Stomach (tissue), 19 donors: ENCODE data around the gene NPTX2. TPM values are rescaled to one million over a fixed set of nuclear protein-coding genes. Genes with fewer than 3 reads are reported as not detected.

ENCODE experiments used
- DNase-seq, 2 donors: peaks; one replicate each; pipeline versions ENCODE4 v3.0.0 to v3.0.0-alpha.2; 2013 to 2019
- H3K27ac ChIP-seq, 5 donors: fragments of 200-600 bp in 4 of 5; sonication (generic) in 4 of 5; one replicate each; pipeline ENCODE4 v1.5.1; 2013 to 2019; ENCODE audit warnings: mild to moderate bottlenecking in 1 of 5, moderate library complexity in 1 of 5
- H3K27me3 ChIP-seq, 3 donors: fragments of 200-600 bp; sonication (generic); one replicate each; pipeline ENCODE4 v1.5.1; 2017 to 2019; ENCODE audit warnings: mixed run types in 1 of 3
- H3K36me3 ChIP-seq, 4 donors: fragments of 200-600 bp; sonication (generic); 1 replicate in 3 of 4; 2 replicates in 1 of 4; pipeline ENCODE4 v1.5.1; 2016 to 2019
- H3K4me1 ChIP-seq, 4 donors: fragments of 200-600 bp; sonication (generic); one replicate each; pipeline ENCODE4 v1.5.1; 2016 to 2019
- H3K4me3 ChIP-seq, 4 donors: fragments of 200-600 bp; sonication (generic) in 3 of 4; one replicate each; pipeline ENCODE4 v1.5.1; 2016 to 2019; ENCODE audit warnings: mild to moderate bottlenecking in 1 of 4
- H3K9me3 ChIP-seq, 4 donors: fragments of 200-600 bp; sonication (generic); one replicate each; pipeline ENCODE4 v1.5.1; 2016 to 2019
- CTCF ChIP-seq, 7 experiments: fragments of 450-650 bp in 4 of 7; fragments of 200-600 bp in 3 of 7; sonication (generic) in 3 of 7; IDR thresholded peaks; one replicate each; pipeline ENCODE4 v1.5.1; 2016 to 2019; ENCODE audit warnings: antibody characterized with exemption in 7 of 7, control low read depth in 2 of 7, mild to moderate bottlenecking in 1 of 7
- EP300 ChIP-seq: sonication (generic); formaldehyde crosslinking; IDR thresholded peaks from one replicate; pipeline ENCODE4 v1.6.1; 2017; ENCODE audit warnings: antibody characterized with exemption
- POLR2A ChIP-seq, 4 donors: fragments of 450-650 bp; IDR thresholded peaks; one replicate each; pipeline ENCODE4 v1.6.1; 2016; ENCODE audit warnings: antibody characterized with exemption in 4 of 4, control low read depth in 2 of 4, mild to moderate bottlenecking in 1 of 4, moderate library complexity in 1 of 4
- POLR2AphosphoS5 ChIP-seq, 3 donors: sonication (generic); formaldehyde crosslinking; IDR thresholded peaks; one replicate each; pipeline ENCODE4 v1.6.1; 2016; ENCODE audit warnings: antibody characterized with exemption in 3 of 3
- WGBS, 5 donors: extraction: QIAGEN DNeasy Blood & Tissue Kit in 3 of 5; methylation state at CpG; one replicate each; pipeline versions ENCODE4 v1.1.5 to v1.1.7; 2013 to 2018; 5-methylcytosine and 5-hydroxymethylcytosine counted together
- intact Hi-C: fragments of 100-400 bp; cut with DNase I; formaldehyde crosslinking; loops from one replicate; pipeline ENCODE4 v1.15.1; 2023; ENCODE audit warnings: low total_unique reads
- long read RNA-seq, 10 donors: transcript quantifications; one replicate each; lab custom pipeline, GENCODE V29; 2026
- polyA plus RNA-seq, 3 donors: library from polyadenylated mRNA; stranded (reverse); fragments of 200-250 nt; gene quantifications; one replicate each; pipeline ENCODE4 v1.2.3, GENCODE V29; 2013
- total RNA-seq, 5 donors: library from RNA; depleted of rRNA; stranded (reverse); fragments of >200 nt; gene quantifications; one replicate each; pipeline versions ENCODE4 v1.1.0 to v1.2.3, GENCODE V29; 2014 to 2016
- donor health status: healthy with polysubstance abuse.
- donor health status: Bipolar disorder and iron deficiency.
- donor health status: healthy.

Gene NPTX2
- 10 to 100 TPM in 2 of 5 donors, 1 to 10 TPM in 3; 1.4 to 12.1 (median 4.8) TPM for total RNA-seq
- polyA plus RNA-seq: 1 to 10 TPM in 2 of 3 donors, under 1 TPM in 1; 0.62 to 4.5 (median 3.2) TPM
- long read RNA-seq, donor 1: 0 reads
- long read RNA-seq, donor 2: 0 reads
- long read RNA-seq, donor 3: 0 reads
- long read RNA-seq, donor 4: 0 reads
- long read RNA-seq, donor 5, partial matches to known transcripts: 0 of 1 reads
- long read RNA-seq, donor 5, other reads (novel, unspliced or antisense): 0 of 1 reads
- long read RNA-seq, donor 6, partial matches to known transcripts: 0 of 2 reads
- long read RNA-seq, donor 6, other reads (novel, unspliced or antisense): 0 of 2 reads
- long read RNA-seq, donor 7, partial matches to known transcripts: 6 of 7 reads
- long read RNA-seq, donor 7, other reads (novel, unspliced or antisense): 0 of 7 reads
- long read RNA-seq, donor 8: 0 reads
- long read RNA-seq, donor 9: 0 reads
- long read RNA-seq, donor 10: 0 reads

- peak in 1 of 3 donors; percentile 59 for TF ChIP-seq POLR2AphosphoS5 (IDR thresholded peaks at IDR 0.05)
- peak in 2 of 7 experiments; percentile 7 to 14 for TF ChIP-seq CTCF (IDR thresholded peaks at IDR 0.05)
- TF ChIP-seq POLR2A (IDR thresholded peaks at IDR 0.05): no peak
- TF ChIP-seq EP300: no peak
- Histone ChIP-seq H3K27ac (peak within 1 kb of the TSS in 2 of 5 donors; percentile 23 to 54), H3K9me3 (no peaks in the 10 kb centered on the region), H3K4me1 (peaks cover 15 to 39% (median 28%) of the 10 kb centered on the region in 4 donors), H3K36me3 (no peaks in the 10 kb centered on the region), H3K27me3 (peaks cover 9 to 85% (median 55%) of the 10 kb centered on the region in 3 donors), H3K4me3 (peak within 1 kb of the TSS; percentile 36 to 43 (median 41))
- intact Hi-C loops: no loop called here
- peak in 1 of 2 donors; percentile 82 for DNase-seq
- WGBS, 5 donors: 2 to 8% (median 4%) methylated on average over 14 to 130 of the region's 130 CpGs
Measured at GRCh38 chr7:98617051-98617959, at the start of gene NPTX2. NPTX2 (plus strand) TSS chr7:98617285; CDS start chr7:98617462, 177 bp downstream.

GRCh38 chr7:98567991-98568390 is 49.1 kb upstream of the NPTX2 start:
- Histone ChIP-seq H3K4me3 (no peak overlapping the region), H3K4me1 (no peaks in the 10 kb centered on the region), H3K9me3 (peaks cover 0 to 10% (median 7%) of the 10 kb centered on the region in 4 donors), H3K27me3 (peaks cover 0 to 17% (median 0%) of the 10 kb centered on the region in 3 donors), H3K36me3 (no peaks in the 10 kb centered on the region), H3K27ac (no peak overlapping the region)
- DNase-seq: no peak
- TF ChIP-seq POLR2A (IDR thresholded peaks at IDR 0.05) (no peak), CTCF (IDR thresholded peaks at IDR 0.05) (no peak), POLR2AphosphoS5 (IDR thresholded peaks at IDR 0.05) (no peak)
- intact Hi-C loops: no loop called here
- WGBS, 5 donors: 80 to 90% (median 89%) methylated on average over 7 of the region's 7 CpGs

- DNase-seq: peak in 1 of 2 donors; percentile 41
- intact Hi-C loops: no loop called here
- peaks cover 0 to 10% (median 7%) of the 10 kb centered on the region in 4 donors for H3K9me3 ChIP-seq
- H3K27me3 ChIP-seq: peaks cover 0 to 13% (median 0%) of the 10 kb centered on the region in 3 donors
- H3K27ac ChIP-seq: no peak overlapping the region
- no peak overlapping the region for H3K4me3 ChIP-seq
- TF ChIP-seq CTCF (IDR thresholded peaks at IDR 0.05): no peak
- H3K36me3 ChIP-seq: no peaks in the 10 kb centered on the region
- no peaks in the 10 kb centered on the region for H3K4me1 ChIP-seq
- WGBS, 5 donors: 44 to 74% (median 73%) methylated on average over 8 of the region's 8 CpGs
Measured at GRCh38 chr7:98568891-98569290, 48.2 kb upstream of the NPTX2 start.

- WGBS, 5 donors: 62 to 66% (median 65%) methylated on average over 22 of the region's 22 CpGs
- no peaks in the 10 kb centered on the region for H3K4me1 ChIP-seq
- peak in 1 of 2 donors; percentile 48 for DNase-seq
- no peaks in the 10 kb centered on the region for H3K36me3 ChIP-seq
- no peak for TF ChIP-seq POLR2A (IDR thresholded peaks at IDR 0.05)
- TF ChIP-seq POLR2AphosphoS5 (IDR thresholded peaks at IDR 0.05): peak in 2 of 3 donors; percentile 12 to 27
- TF ChIP-seq EP300: peak; percentile 88
- TF ChIP-seq CTCF (IDR thresholded peaks at IDR 0.05): no peak
- no peak overlapping the region for H3K4me3 ChIP-seq
- H3K9me3 ChIP-seq: peaks cover 0 to 3% (median 2%) of the 10 kb centered on the region in 4 donors
- no peak overlapping the region for H3K27ac ChIP-seq
- intact Hi-C loops: no loop called here
- peaks cover 0 to 13% (median 0%) of the 10 kb centered on the region in 3 donors for H3K27me3 ChIP-seq
Measured at GRCh38 chr7:98569691-98570337, 47.3 kb upstream of the NPTX2 start.
